IPS-18a (cell line): ENCODE data around the gene LRP1B.

Experiments
- H3K27ac ChIP-seq: one replicate; pipeline ENCODE4 v1.5.1; 2013; ENCODE audit warnings: low read length
- H3K27me3 ChIP-seq: one replicate; pipeline ENCODE4 v1.6.1; 2013; ENCODE audit warnings: mild to moderate bottlenecking, low read length; ENCODE audit not compliant: control insufficient read depth, insufficient read depth
- H3K36me3 ChIP-seq: one replicate; pipeline ENCODE4 v1.6.1; 2013; ENCODE audit warnings: low read depth, low read length; ENCODE audit not compliant: control insufficient read depth
- H3K4me1 ChIP-seq: one replicate; pipeline ENCODE4 v1.6.1; 2013; ENCODE audit warnings: low read depth, low read length; ENCODE audit not compliant: control insufficient read depth
- H3K4me3 ChIP-seq: one replicate; pipeline ENCODE4 v1.5.1; 2013; ENCODE audit warnings: low read length
- H3K9ac ChIP-seq: one replicate; pipeline ENCODE4 v1.6.1; 2013; ENCODE audit warnings: mild to moderate bottlenecking, low read length, moderate library complexity
- H3K9me3 ChIP-seq: one replicate; pipeline ENCODE4 v1.6.1; 2013; ENCODE audit warnings: low read depth, low read length; ENCODE audit not compliant: control insufficient read depth

LRP1B gene

DNA sequence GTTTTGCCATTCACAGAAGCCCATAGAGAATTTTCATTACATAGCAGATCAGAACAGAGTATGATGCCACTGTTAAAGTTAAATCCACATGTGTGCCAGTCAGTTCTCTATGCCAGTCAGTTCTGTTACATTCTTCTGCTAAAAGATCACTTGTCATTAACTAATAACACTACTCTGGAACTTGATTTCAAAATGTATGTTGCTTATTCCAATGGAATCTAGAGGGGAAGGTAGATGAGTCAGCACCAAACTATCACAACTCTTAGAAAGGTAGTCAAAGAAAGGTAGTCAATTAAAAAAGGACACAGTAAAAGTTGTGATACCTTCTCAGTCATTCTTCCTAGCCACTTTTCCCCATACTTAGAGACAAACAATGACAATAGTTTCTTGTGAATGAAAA, 1214.4 kb downstream of the LRP1B start:
- H3K27ac ChIP-seq, result no peak overlapping the region
- no peaks in the 10 kb centered on the region for H3K36me3 ChIP-seq
- H3K9me3 ChIP-seq, result no peaks in the 10 kb centered on the region
- H3K4me1 ChIP-seq, result no peaks in the 10 kb centered on the region
- H3K9ac ChIP-seq, result no peak overlapping the region
- H3K27me3 ChIP-seq, result no peaks in the 10 kb centered on the region
- H3K4me3 ChIP-seq, result no peak overlapping the region

DNA sequence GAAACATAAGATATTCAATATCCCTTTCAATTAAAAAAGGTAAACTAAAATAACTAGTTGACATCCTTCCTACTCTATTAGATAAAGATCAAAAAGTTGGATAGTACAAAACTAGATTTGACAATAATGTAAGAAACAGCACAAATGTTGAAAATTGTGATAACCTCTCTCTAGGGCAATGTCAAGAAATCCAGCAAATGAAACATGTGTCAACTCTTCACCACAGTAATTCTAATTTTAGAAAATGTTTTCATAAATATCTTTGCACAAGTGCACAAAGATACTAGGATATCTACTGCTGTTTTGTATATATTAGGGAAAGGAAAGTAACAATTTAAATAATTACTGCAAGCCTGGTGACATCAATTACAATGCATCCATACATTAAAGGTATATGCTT, 1220.1 kb downstream of the LRP1B start:
- Histone ChIP-seq H3K27me3 (peaks cover 8% of the 10 kb centered on the region), H3K4me1 (peaks cover 3% of the 10 kb centered on the region), H3K4me3 (no peak overlapping the region), H3K9me3 (no peaks in the 10 kb centered on the region), H3K36me3 (no peaks in the 10 kb centered on the region), H3K27ac (no peak overlapping the region), H3K9ac (no peak overlapping the region)

GRCh38 chr2:140905083-140905781, 1225.6 kb downstream of the LRP1B start:
- peaks cover 15% of the 10 kb centered on the region for H3K4me1 ChIP-seq
- no peaks in the 10 kb centered on the region for H3K36me3 ChIP-seq
- no peak overlapping the region for H3K9ac ChIP-seq
- no peak overlapping the region for H3K4me3 ChIP-seq
- H3K27ac ChIP-seq, result no peak overlapping the region
- no peaks in the 10 kb centered on the region for H3K9me3 ChIP-seq
- H3K27me3 ChIP-seq, result peaks cover 8% of the 10 kb centered on the region

DNA sequence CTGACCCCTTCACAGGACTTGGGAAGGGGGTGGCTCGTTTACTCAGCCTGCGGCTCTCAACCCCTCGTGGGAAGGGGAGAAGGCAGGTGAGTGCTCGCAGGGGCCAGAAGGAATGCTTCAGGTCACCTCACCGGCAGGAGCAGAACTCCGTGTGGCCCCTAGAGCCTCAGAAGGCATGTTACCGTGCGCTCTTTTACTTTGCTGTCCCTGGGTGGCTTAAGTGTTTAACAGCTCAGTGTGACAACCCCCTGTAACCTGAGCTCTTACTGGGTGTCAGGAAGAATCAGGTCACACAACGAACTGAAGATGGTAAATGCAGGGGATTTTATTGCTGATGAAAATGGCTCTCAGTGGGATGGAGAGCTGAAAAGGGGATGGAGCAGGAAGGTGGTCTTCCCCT, 1235.4 kb downstream of the LRP1B start:
- Histone ChIP-seq H3K9me3 (no peaks in the 10 kb centered on the region), H3K27me3 (no peaks in the 10 kb centered on the region), H3K4me3 (peak overlapping the region; percentile 17), H3K27ac (no peak overlapping the region), H3K4me1 (peaks cover 22% of the 10 kb centered on the region), H3K9ac (no peak overlapping the region), H3K36me3 (no peaks in the 10 kb centered on the region)

DNA sequence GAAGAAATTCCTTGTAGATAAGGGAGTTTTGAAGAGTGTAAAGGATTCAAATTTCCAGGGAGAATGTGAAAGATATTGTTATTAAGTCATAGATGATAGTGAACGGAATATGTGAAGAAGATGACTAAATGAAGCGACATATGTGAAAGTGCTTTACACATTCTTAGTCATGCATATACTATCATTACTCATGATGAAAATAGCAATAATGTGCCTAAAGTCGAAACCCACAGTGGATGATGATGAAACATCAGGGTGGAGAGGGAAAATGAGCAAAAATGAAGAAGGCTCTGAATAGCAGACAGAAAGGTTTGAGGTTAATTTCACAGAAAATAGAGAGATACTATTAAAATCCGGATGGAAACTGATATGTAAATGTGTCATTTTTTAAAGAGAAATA, 1237.1 kb downstream of the LRP1B start:
- no peak overlapping the region for H3K27ac ChIP-seq
- H3K9me3 ChIP-seq, result no peaks in the 10 kb centered on the region
- H3K4me3 ChIP-seq, result no peak overlapping the region
- H3K4me1 ChIP-seq, result peaks cover 22% of the 10 kb centered on the region
- H3K9ac ChIP-seq, result no peak overlapping the region
- H3K36me3 ChIP-seq, result no peaks in the 10 kb centered on the region
- no peaks in the 10 kb centered on the region for H3K27me3 ChIP-seq

GRCh38 chr2:140892911-140893637, 1237.7 kb downstream of the LRP1B start:
- H3K4me3 ChIP-seq, result no peak overlapping the region
- H3K9me3 ChIP-seq, result no peaks in the 10 kb centered on the region
- no peaks in the 10 kb centered on the region for H3K36me3 ChIP-seq
- no peaks in the 10 kb centered on the region for H3K27me3 ChIP-seq
- no peak overlapping the region for H3K9ac ChIP-seq
- no peak overlapping the region for H3K27ac ChIP-seq
- H3K4me1 ChIP-seq, result peaks cover 22% of the 10 kb centered on the region

- Histone ChIP-seq H3K27me3 (no peaks in the 10 kb centered on the region), H3K9me3 (no peaks in the 10 kb centered on the region), H3K4me1 (peaks cover 22% of the 10 kb centered on the region), H3K9ac (no peak overlapping the region), H3K4me3 (no peak overlapping the region), H3K27ac (no peak overlapping the region), H3K36me3 (no peaks in the 10 kb centered on the region)
These were observed 1238.4 kb downstream of the LRP1B start for GRCh38 chr2:140892436-140892835.

GRCh38 chr2:140891614-140892212, 1239.1 kb downstream of the LRP1B start:
- H3K27ac ChIP-seq, result no peak overlapping the region
- H3K9ac ChIP-seq, result no peak overlapping the region
- H3K9me3 ChIP-seq, result no peaks in the 10 kb centered on the region
- no peaks in the 10 kb centered on the region for H3K36me3 ChIP-seq
- H3K4me3 ChIP-seq, result no peak overlapping the region
- H3K4me1 ChIP-seq, result peaks cover 22% of the 10 kb centered on the region
- H3K27me3 ChIP-seq, result no peaks in the 10 kb centered on the region

- Histone ChIP-seq H3K4me3 (no peak overlapping the region), H3K27me3 (no peaks in the 10 kb centered on the region), H3K9ac (no peak overlapping the region), H3K36me3 (no peaks in the 10 kb centered on the region), H3K27ac (no peak overlapping the region), H3K9me3 (no peaks in the 10 kb centered on the region), H3K4me1 (peaks cover 6% of the 10 kb centered on the region)
These were observed 1247.9 kb downstream of the LRP1B start for GRCh38 chr2:140882671-140883620.

- Histone ChIP-seq H3K27ac (no peak overlapping the region), H3K9me3 (peaks cover 3% of the 10 kb centered on the region), H3K9ac (no peak overlapping the region), H3K4me1 (peaks cover 6% of the 10 kb centered on the region), H3K4me3 (no peak overlapping the region), H3K36me3 (no peaks in the 10 kb centered on the region), H3K27me3 (no peaks in the 10 kb centered on the region)
These were observed 1250.2 kb downstream of the LRP1B start for GRCh38 chr2:140880573-140880972.

- no peak overlapping the region for H3K4me3 ChIP-seq
- H3K27ac ChIP-seq, result no peak overlapping the region
- no peaks in the 10 kb centered on the region for H3K36me3 ChIP-seq
- H3K9ac ChIP-seq, result no peak overlapping the region
- peaks cover 17% of the 10 kb centered on the region for H3K9me3 ChIP-seq
- no peaks in the 10 kb centered on the region for H3K27me3 ChIP-seq
- H3K4me1 ChIP-seq, result no peaks in the 10 kb centered on the region
These were observed 1254.8 kb downstream of the LRP1B start for GRCh38 chr2:140876015-140876414.
